OCI-M2 (cell line): ENCODE results near the gene CLDN11.

Source experiments
- DNase-seq: peaks from one replicate; lab custom pipeline; 2025; ENCODE audit not compliant: unreplicated experiment; lab: John Stamatoyannopoulos, UW

Gene CLDN11

DNA sequence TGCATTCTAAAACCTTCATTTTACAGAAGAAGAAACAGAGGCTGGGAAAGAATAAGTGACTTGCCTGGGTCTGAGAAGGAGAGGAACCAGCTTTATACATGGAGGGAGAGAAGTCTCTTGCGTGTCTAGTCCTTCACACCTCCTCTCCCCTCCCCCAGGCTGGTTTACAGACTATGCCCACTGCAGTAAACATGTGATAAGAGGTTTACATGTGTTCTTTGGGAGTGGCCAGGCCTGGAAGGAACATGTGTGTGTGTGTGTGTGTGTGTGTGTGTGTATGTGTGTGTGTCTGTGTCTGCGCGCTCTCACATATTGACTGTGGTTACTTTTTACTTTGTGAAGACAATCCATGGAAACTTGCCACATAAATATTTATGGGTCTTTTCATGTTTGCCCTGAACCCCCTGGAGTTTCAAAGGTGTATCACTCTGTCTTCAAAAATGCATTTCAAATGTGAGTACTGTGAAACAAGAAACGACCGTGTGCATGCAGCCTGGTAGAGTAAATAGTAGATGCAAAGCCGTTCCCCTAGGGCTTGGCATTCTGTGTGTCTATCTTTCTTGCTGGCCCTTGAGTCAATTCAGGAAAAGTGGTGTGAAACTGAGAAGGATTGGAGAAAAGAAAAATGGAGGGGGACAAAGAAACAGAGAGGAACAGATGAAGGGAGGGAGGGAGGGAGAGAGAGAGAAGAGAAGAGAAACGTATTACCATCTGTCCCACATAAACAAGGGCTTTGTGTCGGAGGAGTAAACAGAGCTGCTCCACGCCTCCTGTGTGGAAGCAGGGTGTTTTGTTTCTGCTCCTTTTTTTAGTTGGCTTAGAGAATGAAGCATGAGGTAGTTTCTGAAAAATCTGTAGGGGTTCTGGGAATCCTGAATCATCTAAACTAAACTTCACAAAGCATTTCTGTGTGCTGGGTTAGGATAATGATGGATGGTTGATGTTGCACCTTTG, 51.7 kb downstream of the CLDN11 start:
- DNase-seq, result no peak

GRCh38 chr3:170471149-170471548, 52.5 kb downstream of the CLDN11 start:
- no peak for DNase-seq

- DNase-seq, result no peak
Measured at GRCh38 chr3:170473358-170473757, 54.7 kb downstream of the CLDN11 start.

- DNase-seq, result no peak
Measured at GRCh38 chr3:170475092-170475685, 56.5 kb downstream of the CLDN11 start.

DNA sequence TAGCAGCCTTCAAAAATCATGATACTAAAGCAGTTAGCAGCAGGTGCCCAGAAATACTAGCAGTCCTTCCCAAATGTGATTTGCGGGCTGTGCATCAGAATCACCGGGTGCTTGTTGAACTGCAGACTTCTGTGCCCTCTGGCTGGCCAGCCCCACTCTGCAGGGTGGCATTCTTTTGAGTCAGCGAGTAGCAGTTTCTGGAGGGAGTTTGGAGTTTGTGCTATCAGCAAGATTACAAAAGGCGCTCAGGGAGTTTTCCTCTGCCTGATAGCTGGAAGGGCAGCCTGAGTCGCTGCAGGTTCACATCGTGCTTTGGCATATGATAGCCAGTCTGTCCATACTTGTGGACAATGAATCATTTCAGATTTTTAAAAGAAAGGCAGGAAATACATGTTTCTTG, 57.6 kb downstream of the CLDN11 start:
- no peak for DNase-seq

GRCh38 chr3:170477395-170477794, 58.7 kb downstream of the CLDN11 start:
- DNase-seq, result no peak

- DNase-seq, result no peak
Measured at GRCh38 chr3:170480111-170480510, 61.4 kb downstream of the CLDN11 start.

DNA sequence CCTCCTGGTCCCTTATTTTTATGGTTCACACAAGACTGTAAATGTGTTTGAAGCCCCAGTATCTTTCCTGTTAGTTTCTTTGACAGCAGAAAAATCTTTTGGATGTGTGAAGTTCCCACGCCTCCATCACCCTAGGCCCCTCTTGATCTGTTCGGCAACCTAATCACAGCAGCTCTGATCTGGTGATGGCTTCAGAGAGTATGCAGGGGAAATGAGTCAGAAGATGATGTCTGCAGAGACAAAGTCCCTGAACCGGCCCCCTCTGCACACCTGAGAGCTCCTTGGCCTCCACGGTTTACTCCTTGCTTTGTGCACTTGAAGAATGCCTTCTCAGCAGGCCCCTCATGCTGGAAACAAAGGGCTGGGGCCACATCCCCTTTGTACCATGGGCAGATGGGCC, 63.5 kb downstream of the CLDN11 start:
- no peak for DNase-seq

- DNase-seq, result no peak
Measured at GRCh38 chr3:170483485-170484262, 65.0 kb downstream of the CLDN11 start.
